Neural cell (in vitro differentiated cells): ENCODE measurements around the gene LUC7L3.

Source experiments
- CTCF ChIP-seq: fragments of 450-650 bp; IDR thresholded peaks from 2 replicates; pipeline ENCODE4 v1.5.1; 2014; ENCODE audit warnings: antibody characterized with exemption, mild to moderate bottlenecking, moderate library complexity; ENCODE audit not compliant: poor library complexity, severe bottlenecking
- EP300 ChIP-seq: fragments of 450-650 bp; conservative IDR thresholded peaks from 2 replicates; pipeline ENCODE4 v1.6.1; 2014; ENCODE audit warnings: antibody characterized with exemption, mild to moderate bottlenecking, moderate library complexity; ENCODE audit not compliant: poor library complexity, severe bottlenecking
- EZH2 ChIP-seq: fragments of 200-600, 300-800 bp; shearing (Covaris generic), sonication (generic); IDR thresholded peaks from 2 replicates; pipeline ENCODE4 v1.6.1; 2014; ENCODE audit warnings: antibody characterized with exemption, low read length, borderline replicate concordance, mild to moderate bottlenecking; ENCODE audit not compliant: insufficient read depth, poor library complexity, severe bottlenecking
- POLR2AphosphoS5 ChIP-seq: IDR thresholded peaks from 2 replicates; pipeline ENCODE4 v1.6.1; 2012
- RAD21 ChIP-seq: fragments of 450-650 bp; conservative IDR thresholded peaks from 2 replicates; pipeline ENCODE4 v1.6.1; 2014; ENCODE audit warnings: antibody characterized with exemption, mild to moderate bottlenecking, moderate library complexity

GRCh38 chr17:50707289-50708049 is 11.9 kb upstream of the LUC7L3 start, which contains the start of gene ANKRD40:
- TF ChIP-seq EZH2 (no peak), EP300 (peak; percentile 55), CTCF (no peak), POLR2AphosphoS5 (peak; percentile 59), RAD21 (peak; percentile 19)
